ENCODE data around the gene ELFN2.

GRCh38 chr22:37445501-37445900, 18.2 kb upstream of the ELFN2 start:
- TF ChIP-seq REST (IDR thresholded peaks at IDR 0.05), result no peak
- TF ChIP-seq CTCF (IDR thresholded peaks at IDR 0.05; ENCODE audit: low read depth, low read length, missing input control), result no peak
- TF ChIP-seq ZBTB33 (IDR thresholded peaks at IDR 0.05), result no peak
- TF ChIP-seq ATF3 (IDR thresholded peaks at IDR 0.05), result no peak
- no peak for TF ChIP-seq TAF1 (conservative IDR thresholded peaks at IDR 0.05)
- TF ChIP-seq RXRA (IDR thresholded peaks at IDR 0.05), result no peak
- TF ChIP-seq JUND (IDR thresholded peaks at IDR 0.05), result no peak
- no peak for TF ChIP-seq GABPA (IDR thresholded peaks at IDR 0.05 in 1 of 2, conservative IDR thresholded peaks at IDR 0.05 in 1 of 2)
- no peak for TF ChIP-seq EGR1 (IDR thresholded peaks at IDR 0.05; ENCODE audit: low read depth in 2 of 2)
- no peak for TF ChIP-seq FOXA1 (IDR thresholded peaks at IDR 0.05)
- no peak for TF ChIP-seq MAX (IDR thresholded peaks at IDR 0.05)
- no peak for TF ChIP-seq YY1 (IDR thresholded peaks at IDR 0.05)
- no peak for TF ChIP-seq NR2F2 (IDR thresholded peaks at IDR 0.05)
- TF ChIP-seq RAD21 (IDR thresholded peaks at IDR 0.05), result no peak

All from liver (tissue), 3 donors.